Left renal pelvis (tissue), 4 donors: ENCODE results near the gene GUCY1A1. TPM values are rescaled to one million over a fixed set of nuclear protein-coding genes. Genes with fewer than 3 reads are reported as not detected.

ENCODE experiments used
- DNase-seq, 4 donors: peaks; one replicate each; pipeline ENCODE4 v3.0.0-alpha.2; 2013; ENCODE audit warnings: low read depth in 4 of 4, low spot score in 3 of 4
- polyA plus RNA-seq, 4 donors: library from polyadenylated mRNA; unstranded; fragments of 120-200 nt; gene quantifications; one replicate each; pipeline ENCODE4 v1.2.1, GENCODE V29; 2013; ENCODE audit not compliant: insufficient read length in 4 of 4

The GUCY1A1 gene
- polyA plus RNA-seq, 4 donors: 8.4 to 102 (median 75.9) TPM

GRCh38 chr4:155658681-155659064, 8.0 kb upstream of the GUCY1A1 start:
- no peak for DNase-seq

- no peak for DNase-seq
Measured at GRCh38 chr4:155659176-155659575, 7.5 kb upstream of the GUCY1A1 start.

GRCh38 chr4:155660436-155660835, 6.2 kb upstream of the GUCY1A1 start:
- DNase-seq: no peak

GRCh38 chr4:155665054-155665453, 1.6 kb upstream of the GUCY1A1 start:
- DNase-seq: no peak

GRCh38 chr4:155667222-155667567, 547 bp downstream of the GUCY1A1 start:
- DNase-seq: peak in 2 of 4 donors; percentile 32 to 39

GRCh38 chr4:155667568-155668511, 1.2 kb downstream of the GUCY1A1 start:
- peak in 1 of 4 donors; percentile 39 for DNase-seq

- no peak for DNase-seq
Measured at GRCh38 chr4:155668707-155669220, 2.1 kb downstream of the GUCY1A1 start.

GRCh38 chr4:155672342-155672741, 5.7 kb downstream of the GUCY1A1 start:
- no peak for DNase-seq

GRCh38 chr4:155673453-155673979, 6.9 kb downstream of the GUCY1A1 start:
- DNase-seq: no peak

GRCh38 chr4:155674669-155675071, 8.0 kb downstream of the GUCY1A1 start:
- no peak for DNase-seq

- no peak for DNase-seq
Measured at GRCh38 chr4:155675709-155676429, 9.2 kb downstream of the GUCY1A1 start.

- DNase-seq: no peak
Measured at GRCh38 chr4:155676430-155676825, 9.8 kb downstream of the GUCY1A1 start.

- no peak for DNase-seq
Measured at GRCh38 chr4:155678011-155678410, 11.4 kb downstream of the GUCY1A1 start.

- DNase-seq: no peak
Measured at GRCh38 chr4:155679343-155679742, 12.7 kb downstream of the GUCY1A1 start.

- DNase-seq: no peak
Measured at GRCh38 chr4:155681886-155682285, 15.2 kb downstream of the GUCY1A1 start.

GRCh38 chr4:155684423-155684822, 17.8 kb downstream of the GUCY1A1 start:
- DNase-seq: no peak

- no peak for DNase-seq
Measured at GRCh38 chr4:155684892-155685541, 18.4 kb downstream of the GUCY1A1 start.

GRCh38 chr4:155687380-155687982, 20.8 kb downstream of the GUCY1A1 start:
- DNase-seq: no peak

GRCh38 chr4:155688211-155688610, 21.6 kb downstream of the GUCY1A1 start:
- DNase-seq: no peak

GRCh38 chr4:155688860-155689259, 22.2 kb downstream of the GUCY1A1 start:
- no peak for DNase-seq
